HG03280 (cell line): ENCODE measurements around the gene SPATA33.
"Not testable (repeated sequence)": the region's sequence is repeated elsewhere in the genome, so short reads cannot be mapped to it uniquely, and the experiment has no call there.

ENCODE experiments used
- ATAC-seq: cut with Tn5 transposase; IDR thresholded peaks from one replicate; pipeline ENCODE4 v1.9.1; 2021; ENCODE audit warnings: mild to moderate bottlenecking, moderate library complexity; ENCODE audit not compliant: unreplicated experiment

The SPATA33 gene

DNA sequence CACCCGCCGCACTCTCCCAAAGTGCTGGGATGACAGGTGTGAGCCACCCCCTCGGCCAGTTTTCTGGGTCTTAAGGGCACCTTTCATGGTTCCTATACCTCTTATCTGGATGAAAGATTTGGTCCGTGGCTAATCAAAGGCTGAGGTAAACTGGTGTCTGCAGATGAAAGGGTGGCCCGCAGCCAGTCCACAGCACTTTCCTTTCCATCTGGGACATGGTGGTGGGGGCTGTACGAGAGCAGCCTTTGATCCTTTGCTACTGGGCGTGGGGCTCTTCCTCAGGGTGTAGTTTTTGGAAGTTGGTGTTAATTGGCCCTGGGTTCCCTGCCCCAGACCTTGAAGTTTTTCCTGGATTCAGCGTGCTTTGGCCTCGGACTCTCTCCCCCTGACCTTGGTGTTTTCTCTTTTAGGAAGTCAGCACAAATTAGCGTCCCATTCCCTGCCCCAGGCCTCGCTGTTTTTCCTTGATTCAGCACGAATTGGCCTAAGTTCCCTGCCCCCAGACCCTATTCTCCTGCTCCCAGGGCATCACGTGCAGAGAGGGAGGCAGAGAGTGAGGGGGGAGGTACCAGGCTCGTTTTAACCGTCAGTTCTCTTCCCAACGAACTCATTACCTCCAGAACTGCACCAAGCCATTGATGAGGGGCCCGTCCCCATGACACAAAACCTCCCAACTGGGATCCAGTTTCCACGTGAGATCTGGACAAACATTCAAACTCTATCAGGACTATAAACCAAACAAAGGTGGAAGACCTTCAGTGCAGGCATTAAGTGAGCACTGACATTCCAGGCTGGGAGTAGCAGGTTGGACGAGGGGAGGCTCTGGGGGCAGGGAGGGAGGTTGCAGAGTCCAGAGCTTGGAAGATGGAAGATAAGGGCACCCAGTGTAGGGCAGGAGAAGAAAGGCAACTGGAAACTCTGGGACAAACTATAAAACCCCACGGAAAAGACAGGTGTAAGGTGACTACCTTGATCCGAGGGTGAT lies 32.6 kb upstream of the SPATA33 start:
- ATAC-seq, result no peak

DNA sequence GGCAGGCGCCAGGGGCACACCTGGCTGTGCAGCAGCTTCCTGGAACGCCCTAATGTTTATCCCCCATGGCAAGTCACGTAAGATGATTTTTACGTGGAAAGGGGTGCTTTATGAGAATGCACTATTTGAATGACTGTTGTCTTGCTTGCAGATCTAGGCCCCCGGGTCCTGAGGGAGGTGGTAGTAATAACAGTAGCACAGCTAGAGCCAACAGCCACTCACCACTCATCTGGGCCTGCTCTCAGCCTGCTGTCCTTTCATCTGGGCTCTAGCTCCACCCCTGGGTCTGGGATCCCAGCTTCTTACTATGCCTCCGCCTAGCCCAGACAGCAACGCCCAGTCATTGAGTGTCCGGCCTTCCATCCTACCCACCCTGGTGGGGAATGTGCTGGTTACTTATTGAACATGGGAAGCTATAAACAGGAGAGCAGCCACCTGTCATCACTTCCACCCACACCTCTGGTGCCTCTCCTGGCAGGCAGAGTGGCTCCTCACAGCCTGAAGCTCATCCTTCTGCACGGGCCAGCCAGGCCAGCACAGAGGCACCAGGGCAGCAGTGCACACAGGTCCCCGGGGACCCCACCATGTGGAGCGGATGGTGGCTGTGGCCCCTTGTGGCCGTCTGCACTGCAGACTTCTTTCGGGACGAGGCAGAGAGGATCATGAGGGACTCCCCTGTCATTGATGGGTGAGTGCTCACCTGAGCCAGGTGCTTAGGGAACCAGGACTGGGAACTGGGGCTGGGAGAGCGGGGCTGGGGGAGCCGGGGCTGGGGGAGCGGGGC lies 27.6 kb upstream of the SPATA33 start:
- no peak for ATAC-seq

GRCh38 chr16:89633064-89633631 lies 24.5 kb upstream of the SPATA33 start:
- ATAC-seq, result no peak

DNA sequence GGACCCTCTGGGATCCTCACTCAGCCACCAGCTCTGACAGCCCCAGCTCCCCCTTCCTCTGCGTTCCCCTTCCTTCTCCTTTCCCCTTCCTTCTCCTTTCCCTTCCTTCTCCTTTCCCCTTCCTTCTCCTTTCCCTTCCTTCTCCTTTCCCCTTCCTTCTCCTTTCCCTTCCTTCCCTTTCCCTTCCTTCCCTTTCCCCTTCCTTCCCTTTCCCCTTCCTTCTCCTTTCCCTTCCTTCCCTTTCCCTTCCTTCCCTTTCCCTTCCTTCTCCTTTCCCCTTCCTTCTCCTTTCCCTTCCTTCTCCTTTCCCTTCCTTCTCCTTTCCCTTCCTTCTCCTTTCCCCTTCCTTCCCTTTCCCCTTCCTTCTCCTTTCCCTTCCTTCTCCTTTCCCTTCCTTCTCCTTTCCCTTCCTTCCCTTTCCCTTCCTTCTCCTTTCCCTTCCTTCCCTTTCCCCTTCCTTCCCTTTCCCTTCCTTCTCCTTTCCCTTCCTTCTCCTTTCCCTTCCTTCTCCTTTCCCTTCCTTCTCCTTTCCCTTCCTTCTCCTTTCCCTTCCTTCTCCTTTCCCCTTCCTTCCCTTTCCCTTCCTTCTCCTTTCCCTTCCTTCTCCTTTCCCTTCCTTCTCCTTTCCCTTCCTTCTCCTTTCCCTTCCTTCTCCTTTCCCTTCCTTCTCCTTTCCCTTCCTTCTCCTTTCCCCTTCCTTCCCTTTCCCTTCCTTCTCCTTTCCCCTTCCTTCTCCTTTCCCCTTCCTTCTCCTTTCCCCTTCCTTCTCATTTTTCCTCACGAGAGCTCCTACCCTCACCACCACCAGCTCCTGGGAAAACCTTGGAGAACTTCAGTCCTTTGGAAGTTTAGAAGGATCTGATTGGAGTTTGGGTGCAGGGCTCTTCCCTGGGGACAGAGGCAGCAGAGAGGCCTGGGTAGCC lies 22.9 kb upstream of the SPATA33 start:
- not testable (repeated sequence) for ATAC-seq

GRCh38 chr16:89636663-89637062 lies 21.0 kb upstream of the SPATA33 start:
- ATAC-seq, result no peak

- no peak for ATAC-seq
Observed at GRCh38 chr16:89637379-89637778, 20.3 kb upstream of the SPATA33 start.

DNA sequence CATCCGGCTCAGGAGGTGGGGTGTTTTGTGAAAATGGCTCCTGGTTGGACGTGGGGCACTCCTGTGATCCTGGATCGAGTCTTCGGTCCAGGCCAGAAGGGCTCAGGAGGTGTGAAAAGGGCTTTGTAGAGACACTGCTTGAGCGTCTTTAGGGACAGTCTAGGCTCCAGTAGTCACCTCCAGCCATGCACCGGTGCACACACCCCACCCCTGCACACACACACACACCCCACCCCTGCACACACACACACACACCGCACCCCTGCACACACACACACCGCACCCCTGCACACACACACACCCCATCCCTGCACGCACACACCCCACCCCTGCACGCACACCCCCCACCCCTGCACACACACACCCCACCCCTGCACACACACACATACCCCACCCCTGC lies 19.2 kb upstream of the SPATA33 start:
- ATAC-seq, result no peak

DNA sequence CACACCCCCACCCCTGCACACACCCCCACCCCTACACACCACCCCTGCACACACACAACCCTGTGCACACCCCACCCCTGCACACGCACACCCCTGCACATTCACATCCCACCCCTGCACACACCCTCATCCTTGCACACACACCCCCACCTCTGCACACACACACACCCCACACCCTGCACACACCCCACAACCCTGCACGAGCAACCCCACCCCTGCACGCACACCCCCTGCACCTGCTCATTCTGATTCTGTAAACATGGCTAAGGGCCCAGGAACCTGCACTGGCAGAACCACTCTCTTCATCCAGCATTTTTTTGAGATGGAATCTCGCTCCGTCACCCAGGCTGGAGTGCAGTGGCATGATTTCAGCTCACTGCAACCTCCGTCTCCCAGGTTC lies 18.3 kb upstream of the SPATA33 start:
- ATAC-seq, result no peak

DNA sequence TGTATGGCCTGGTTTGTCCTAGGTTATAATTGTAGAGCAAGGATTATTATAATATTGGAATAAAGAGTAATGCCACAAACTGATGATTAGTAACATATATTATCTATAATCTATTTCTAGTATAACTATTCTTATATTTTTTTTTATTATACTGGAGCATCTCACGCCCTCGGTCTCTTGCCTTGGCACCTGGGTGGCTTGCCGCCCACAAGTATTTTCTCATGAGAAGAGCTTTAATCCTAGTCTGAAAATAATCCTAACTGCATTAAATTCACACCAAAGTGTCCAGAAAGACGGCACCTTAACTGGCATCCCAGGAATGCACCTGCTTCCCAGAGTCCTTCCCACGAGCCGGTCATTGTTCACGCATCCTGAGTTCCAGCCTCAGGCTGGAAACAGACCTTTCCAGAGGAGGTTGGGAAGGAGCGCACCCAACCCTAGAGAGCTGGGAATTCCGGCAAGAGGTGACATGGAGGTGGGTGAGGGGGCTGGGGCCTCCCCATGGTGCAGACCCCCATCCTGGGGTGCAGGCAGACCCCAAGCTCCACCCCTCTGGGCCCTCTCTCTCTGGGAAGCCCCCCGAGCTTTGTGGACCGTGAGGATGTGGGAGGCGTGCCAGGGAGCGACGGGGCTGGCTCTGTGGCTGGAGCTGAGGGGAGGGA lies 16.0 kb upstream of the SPATA33 start:
- no peak for ATAC-seq

- ATAC-seq, result no peak
Observed at GRCh38 chr16:89642574-89642973, 15.1 kb upstream of the SPATA33 start.

DNA sequence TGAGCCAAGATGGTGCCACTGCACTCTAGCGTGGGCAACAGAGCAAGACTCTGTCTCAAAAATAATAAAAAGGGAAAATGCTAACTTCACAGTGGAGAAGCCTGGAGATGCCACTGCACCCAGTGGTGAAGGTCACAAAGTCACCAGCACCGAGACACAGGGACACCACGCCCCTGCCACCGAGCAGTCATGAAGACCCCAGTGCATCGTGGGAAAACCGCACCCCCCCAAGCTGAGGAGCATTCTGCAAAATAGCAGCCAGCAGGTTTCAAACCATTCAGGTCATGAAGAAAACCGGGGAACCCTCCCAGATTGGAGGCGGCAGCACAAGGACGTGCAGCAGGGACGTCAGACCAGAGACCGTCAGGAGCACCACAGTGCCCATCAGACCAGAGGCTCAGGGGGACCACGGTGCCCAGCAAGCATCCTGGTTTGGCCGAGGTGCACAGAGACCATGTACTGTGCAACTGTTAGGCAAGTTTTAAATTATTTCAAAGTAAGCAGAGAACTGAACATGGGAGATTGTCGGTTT lies 13.8 kb upstream of the SPATA33 start:
- no peak for ATAC-seq

GRCh38 chr16:89645122-89645521 lies 12.5 kb upstream of the SPATA33 start:
- no peak for ATAC-seq

- ATAC-seq, result no peak
Observed at GRCh38 chr16:89646270-89646669, 11.4 kb upstream of the SPATA33 start.

- no peak for ATAC-seq
Observed at GRCh38 chr16:89646906-89647305, 10.7 kb upstream of the SPATA33 start.

GRCh38 chr16:89651584-89651983 lies 6.1 kb upstream of the SPATA33 start:
- ATAC-seq, result no peak

- ATAC-seq, result no peak
Observed at GRCh38 chr16:89653656-89654295, 3.9 kb upstream of the SPATA33 start.

- ATAC-seq, result no peak
Observed at GRCh38 chr16:89655062-89655643, 2.5 kb upstream of the SPATA33 start.

- ATAC-seq, result no peak
Observed at GRCh38 chr16:89656435-89657121, 1.1 kb upstream of the SPATA33 start.
